ENCODE results near the gene PCSK6.

The PCSK6 gene

GRCh38 chr15:101517504-101517903 lies 28.0 kb upstream of the PCSK6 start:
- Histone ChIP-seq H3K27me3 (ENCODE audit: control insufficient read depth, low read length) (peaks cover 3% of the 10 kb centered on the region; the same call in 1 of the 2 replicates), H3K9me3 (ENCODE audit: control insufficient read depth, insufficient read depth, low read length) (peaks cover 5% of the 10 kb centered on the region; the same call in 1 of the 2 replicates), H3K4me3 (ENCODE audit: low read length) (no peak overlapping the region), H3K27ac (ENCODE audit: low read depth, low read length) (no peak overlapping the region), H3K36me3 (ENCODE audit: control insufficient read depth, low read length) (no peaks in the 10 kb centered on the region), H3F3A (ENCODE audit: control insufficient read depth, insufficient read depth) (no peaks in the 10 kb centered on the region), H3K4me2 (ENCODE audit: low read length) (no peak overlapping the region), H3K79me2 (ENCODE audit: control insufficient read depth, low read length) (no peaks in the 10 kb centered on the region), H3K9me2 (replicated peaks; ENCODE audit: control insufficient read depth, low read length) (no peaks in the 10 kb centered on the region), H4K20me1 (ENCODE audit: control insufficient read depth, insufficient read depth, low read depth, low read length) (no peaks in the 10 kb centered on the region), H3K4me1 (ENCODE audit: control insufficient read depth, low read length) (no peaks in the 10 kb centered on the region)
- TF ChIP-seq CTCF (IDR thresholded peaks at IDR 0.05; ENCODE audit: low read depth, low read length, poor library complexity, severe bottlenecking) (no peak), EZH2phosphoT487 (IDR thresholded peaks at IDR 0.05; ENCODE audit: borderline replicate concordance, low read length) (no peak)

GRCh38 chr15:101514318-101514717 lies 24.8 kb upstream of the PCSK6 start:
- H3F3A ChIP-seq (ENCODE audit: control insufficient read depth, insufficient read depth): no peaks in the 10 kb centered on the region
- TF ChIP-seq CTCF (IDR thresholded peaks at IDR 0.05; ENCODE audit: low read depth, low read length, poor library complexity, severe bottlenecking) (no peak), EZH2phosphoT487 (IDR thresholded peaks at IDR 0.05; ENCODE audit: borderline replicate concordance, low read length) (no peak)
- H3K27me3 ChIP-seq (ENCODE audit: control insufficient read depth, low read length): peaks cover 4% of the 10 kb centered on the region
- H3K4me3 ChIP-seq (ENCODE audit: low read length): no peak overlapping the region
- no peaks in the 10 kb centered on the region for H3K36me3 ChIP-seq (ENCODE audit: control insufficient read depth, low read length)
- no peak overlapping the region for H3K4me2 ChIP-seq (ENCODE audit: low read length)
- no peaks in the 10 kb centered on the region for H4K20me1 ChIP-seq (ENCODE audit: control insufficient read depth, insufficient read depth, low read depth, low read length)
- no peaks in the 10 kb centered on the region for H3K9me2 ChIP-seq (replicated peaks; ENCODE audit: control insufficient read depth, low read length)
- H3K4me1 ChIP-seq (ENCODE audit: control insufficient read depth, low read length): no peaks in the 10 kb centered on the region
- no peak overlapping the region for H3K27ac ChIP-seq (ENCODE audit: low read depth, low read length)
- peaks cover 5% of the 10 kb centered on the region; the same call in 1 of the 2 replicates for H3K9me3 ChIP-seq (ENCODE audit: control insufficient read depth, insufficient read depth, low read length)
- no peaks in the 10 kb centered on the region for H3K79me2 ChIP-seq (ENCODE audit: control insufficient read depth, low read length)

GRCh38 chr15:101511717-101512116 lies 22.2 kb upstream of the PCSK6 start:
- no peak overlapping the region for H3K27ac ChIP-seq (ENCODE audit: low read depth, low read length)
- no peaks in the 10 kb centered on the region for H3K9me2 ChIP-seq (replicated peaks; ENCODE audit: control insufficient read depth, low read length)
- no peaks in the 10 kb centered on the region for H3K4me1 ChIP-seq (ENCODE audit: control insufficient read depth, low read length)
- H3K4me3 ChIP-seq (ENCODE audit: low read length): no peak overlapping the region
- H3K79me2 ChIP-seq (ENCODE audit: control insufficient read depth, low read length): no peaks in the 10 kb centered on the region
- H3K36me3 ChIP-seq (ENCODE audit: control insufficient read depth, low read length): no peaks in the 10 kb centered on the region
- H3F3A ChIP-seq (ENCODE audit: control insufficient read depth, insufficient read depth): no peaks in the 10 kb centered on the region
- H3K4me2 ChIP-seq (ENCODE audit: low read length): no peak overlapping the region
- no peaks in the 10 kb centered on the region for H4K20me1 ChIP-seq (ENCODE audit: control insufficient read depth, insufficient read depth, low read depth, low read length)
- no peaks in the 10 kb centered on the region for H3K9me3 ChIP-seq (ENCODE audit: control insufficient read depth, insufficient read depth, low read length)
- TF ChIP-seq EZH2phosphoT487 (IDR thresholded peaks at IDR 0.05; ENCODE audit: borderline replicate concordance, low read length): no peak
- TF ChIP-seq CTCF (IDR thresholded peaks at IDR 0.05; ENCODE audit: low read depth, low read length, poor library complexity, severe bottlenecking): no peak
- peaks cover 6% of the 10 kb centered on the region for H3K27me3 ChIP-seq (ENCODE audit: control insufficient read depth, low read length)
